BE2C (cell line): ENCODE measurements around the gene RASL11A.

ENCODE experiments used
- DNase-seq: peaks from one replicate; pipeline ENCODE4 v3.0.0-alpha.2; 2020
- H3K27me3 ChIP-seq: fragments of 250-450 bp; sonication (Bioruptor Pico); 2 replicates; pipeline ENCODE4 v1.5.1; 2020; ENCODE audit warnings: mild to moderate bottlenecking
- H3K36me3 ChIP-seq: fragments of 250-450 bp; sonication (Bioruptor Pico); 2 replicates; pipeline ENCODE4 v1.5.1; 2020; ENCODE audit warnings: mild to moderate bottlenecking
- H3K4me1 ChIP-seq: fragments of 250-450 bp; sonication (Bioruptor Pico); 2 replicates; pipeline ENCODE4 v1.5.1; 2020
- H3K4me3 ChIP-seq: 2 replicates; pipeline ENCODE4 v1.5.1; 2011; ENCODE audit warnings: low read depth, low read length
- H3K9me3 ChIP-seq: fragments of 250-450 bp; sonication (Bioruptor Pico); 2 replicates; pipeline ENCODE4 v1.5.1; 2020
- TF ChIP-seq, protein P1 (sequence below): IDR thresholded peaks from 2 replicates; pipeline ENCODE4 v1.5.1; 2012; ENCODE audit warnings: mild to moderate bottlenecking, low read depth, low read length

The RASL11A gene

DNA sequence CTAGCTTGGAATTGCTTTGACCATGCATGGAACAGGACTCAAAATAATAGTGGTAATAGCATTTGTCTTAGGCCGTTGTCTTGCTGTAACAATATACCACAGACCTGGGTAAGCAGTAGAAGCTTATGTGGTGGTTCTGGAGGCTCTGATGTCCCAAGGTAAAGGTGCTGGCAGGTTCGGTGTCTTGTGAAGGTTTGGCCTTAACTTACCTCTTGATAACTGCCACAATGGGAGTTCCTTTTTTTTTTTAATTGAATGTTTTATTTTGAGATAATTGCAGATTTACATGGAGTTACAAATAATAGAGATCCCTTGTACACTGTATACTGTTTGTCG is 13.4 kb upstream of the RASL11A start:
- no peaks in the 10 kb centered on the region for H3K9me3 ChIP-seq
- peaks cover 86% of the 10 kb centered on the region for H3K36me3 ChIP-seq
- TF ChIP-seq, protein P1, sequence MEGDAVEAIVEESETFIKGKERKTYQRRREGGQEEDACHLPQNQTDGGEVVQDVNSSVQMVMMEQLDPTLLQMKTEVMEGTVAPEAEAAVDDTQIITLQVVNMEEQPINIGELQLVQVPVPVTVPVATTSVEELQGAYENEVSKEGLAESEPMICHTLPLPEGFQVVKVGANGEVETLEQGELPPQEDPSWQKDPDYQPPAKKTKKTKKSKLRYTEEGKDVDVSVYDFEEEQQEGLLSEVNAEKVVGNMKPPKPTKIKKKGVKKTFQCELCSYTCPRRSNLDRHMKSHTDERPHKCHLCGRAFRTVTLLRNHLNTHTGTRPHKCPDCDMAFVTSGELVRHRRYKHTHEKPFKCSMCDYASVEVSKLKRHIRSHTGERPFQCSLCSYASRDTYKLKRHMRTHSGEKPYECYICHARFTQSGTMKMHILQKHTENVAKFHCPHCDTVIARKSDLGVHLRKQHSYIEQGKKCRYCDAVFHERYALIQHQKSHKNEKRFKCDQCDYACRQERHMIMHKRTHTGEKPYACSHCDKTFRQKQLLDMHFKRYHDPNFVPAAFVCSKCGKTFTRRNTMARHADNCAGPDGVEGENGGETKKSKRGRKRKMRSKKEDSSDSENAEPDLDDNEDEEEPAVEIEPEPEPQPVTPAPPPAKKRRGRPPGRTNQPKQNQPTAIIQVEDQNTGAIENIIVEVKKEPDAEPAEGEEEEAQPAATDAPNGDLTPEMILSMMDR, result no peak
- H3K4me3 ChIP-seq, result no peak overlapping the region
- H3K4me1 ChIP-seq, result no peaks in the 10 kb centered on the region; the same call in 1 of the 2 replicates
- no peaks in the 10 kb centered on the region for H3K27me3 ChIP-seq
- DNase-seq, result no peak

DNA sequence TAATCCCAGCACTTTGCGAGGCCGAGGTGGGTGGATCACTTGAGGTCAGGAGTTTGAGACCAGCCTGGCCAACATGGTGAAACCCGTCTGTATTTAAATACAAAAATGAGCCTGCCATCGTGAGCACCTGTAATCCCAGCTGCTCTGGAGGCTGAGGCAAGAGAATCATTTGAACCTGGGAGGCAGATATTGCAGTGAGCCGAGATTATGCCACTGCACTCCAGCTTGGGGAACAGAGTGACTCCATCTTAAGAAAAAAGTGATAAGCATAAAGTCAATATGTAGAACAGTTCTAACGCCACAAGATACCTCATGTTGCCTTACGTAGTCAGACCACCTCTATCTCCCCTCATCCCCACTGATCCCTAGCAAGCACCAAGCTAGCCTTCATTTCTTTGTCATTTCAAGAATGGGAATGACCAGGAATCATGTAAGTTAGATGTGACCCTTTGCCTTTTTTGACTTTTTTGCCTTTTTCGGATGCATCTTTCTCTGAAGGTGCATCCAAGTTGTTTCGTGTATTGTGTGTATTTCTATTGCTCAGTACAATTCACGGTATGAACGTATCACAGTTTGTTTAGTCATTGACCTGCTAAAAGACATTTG is 12.9 kb upstream of the RASL11A start:
- no peaks in the 10 kb centered on the region for H3K27me3 ChIP-seq
- H3K9me3 ChIP-seq, result no peaks in the 10 kb centered on the region
- no peak for DNase-seq
- peaks cover under 1% of the 10 kb centered on the region for H3K4me1 ChIP-seq
- H3K36me3 ChIP-seq, result peaks cover 80% of the 10 kb centered on the region
- no peak overlapping the region for H3K4me3 ChIP-seq
- TF ChIP-seq, protein P1, result no peak

DNA sequence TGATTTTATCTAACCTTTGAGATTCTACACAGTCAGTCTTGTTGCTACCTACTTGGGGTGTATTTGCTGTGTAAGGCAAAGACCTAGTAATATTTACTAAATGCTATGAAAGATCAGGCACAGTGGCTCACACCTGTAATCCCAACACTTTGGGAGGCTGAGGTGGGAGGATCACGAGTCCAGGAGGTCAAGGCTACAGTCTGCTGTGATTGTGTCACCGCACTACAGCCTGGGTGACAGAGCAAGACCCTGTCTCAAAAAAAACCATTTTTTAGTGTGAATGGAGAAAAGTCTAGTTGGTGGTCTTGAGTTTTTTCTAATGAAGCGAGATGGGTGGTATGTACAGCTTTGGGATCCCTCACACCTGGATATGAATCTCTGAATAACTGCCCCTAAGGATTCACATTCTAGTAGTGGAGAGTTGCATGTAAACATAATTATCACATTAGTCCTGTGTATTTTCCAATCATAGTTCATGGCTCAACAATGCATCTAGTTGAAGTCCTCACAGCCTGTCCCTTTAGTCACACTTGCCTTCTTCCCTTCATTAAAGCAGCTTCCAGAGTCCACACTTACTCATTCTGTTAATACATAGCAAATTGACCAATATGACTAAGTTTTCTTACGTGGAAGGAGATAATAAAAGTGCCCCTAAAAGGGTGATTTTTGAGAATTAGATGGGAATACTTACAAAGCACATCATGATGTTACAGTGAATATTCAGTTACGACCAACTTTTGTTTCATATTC is 11.8 kb upstream of the RASL11A start:
- Histone ChIP-seq H3K27me3 (no peaks in the 10 kb centered on the region), H3K4me1 (peaks cover 6% of the 10 kb centered on the region), H3K4me3 (no peak overlapping the region), H3K36me3 (peaks cover 70% of the 10 kb centered on the region), H3K9me3 (no peaks in the 10 kb centered on the region)
- DNase-seq, result no peak
- TF ChIP-seq, protein P1, result no peak

- Histone ChIP-seq H3K36me3 (peaks cover 60% of the 10 kb centered on the region), H3K4me3 (no peak overlapping the region), H3K27me3 (no peaks in the 10 kb centered on the region), H3K9me3 (no peaks in the 10 kb centered on the region), H3K4me1 (peaks cover 6% of the 10 kb centered on the region)
- TF ChIP-seq, protein P1, result no peak
- DNase-seq, result no peak
These were observed 10.8 kb upstream of the RASL11A start for GRCh38 chr13:27259831-27260230.

DNA sequence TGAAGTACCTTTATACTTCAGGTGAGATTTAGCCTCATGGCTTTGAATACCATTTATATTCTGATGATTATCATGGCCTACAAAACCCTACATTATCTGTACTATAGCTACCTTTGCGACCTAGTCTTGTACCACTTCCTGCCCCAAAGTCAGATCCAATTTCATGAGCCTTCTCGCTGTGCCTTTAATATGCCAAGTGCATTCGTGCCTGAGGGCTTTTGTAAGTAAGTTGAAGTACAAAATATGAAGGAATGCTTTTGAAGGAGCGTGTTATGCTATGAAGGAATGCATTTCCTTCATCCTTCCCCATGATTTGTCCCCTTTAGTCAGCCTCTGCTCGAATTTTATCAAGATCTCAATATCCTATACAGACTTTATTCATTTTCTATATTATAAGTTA is 9.2 kb upstream of the RASL11A start:
- DNase-seq, result no peak
- Histone ChIP-seq H3K27me3 (no peaks in the 10 kb centered on the region), H3K36me3 (peaks cover 45% of the 10 kb centered on the region), H3K4me3 (no peak overlapping the region), H3K4me1 (peaks cover 6% of the 10 kb centered on the region), H3K9me3 (no peaks in the 10 kb centered on the region)
- TF ChIP-seq, protein P1, result no peak

- H3K27me3 ChIP-seq, result no peaks in the 10 kb centered on the region
- TF ChIP-seq, protein P1, result no peak
- DNase-seq, result no peak
- no peak overlapping the region for H3K4me3 ChIP-seq
- peaks cover 24% of the 10 kb centered on the region for H3K36me3 ChIP-seq
- no peaks in the 10 kb centered on the region for H3K9me3 ChIP-seq
- H3K4me1 ChIP-seq, result peaks cover 6% of the 10 kb centered on the region
These were observed 7.2 kb upstream of the RASL11A start for GRCh38 chr13:27263438-27263837.
